Immature natural killer cell (primary cell): Measurements from ENCODE around the gene PLEKHG4B. TPM values are rescaled to one million over a fixed set of nuclear protein-coding genes. Genes with fewer than 3 reads are reported as not detected.

Experiments
- DNase-seq, 3 donors: peaks; one replicate each; pipeline ENCODE4 v3.0.0; 2022; ENCODE audit warnings: mixed read lengths in 1 of 3
- H3K27ac Mint-ChIP-seq, 6 donors: one replicate each; pipeline ENCODE4 v1.8.0; 2020; ENCODE audit warnings: mixed read lengths in 6 of 6, mild to moderate bottlenecking in 5 of 6, inconsistent platforms in 4 of 6, moderate library complexity in 3 of 6
- H3K27me3 Mint-ChIP-seq, 3 donors: one replicate each; pipeline ENCODE4 v1.8.0; 2020 to 2021; ENCODE audit warnings: low read depth in 3 of 3, mild to moderate bottlenecking in 3 of 3, mixed read lengths in 3 of 3, moderate library complexity in 3 of 3, inconsistent platforms in 1 of 3
- H3K36me3 Mint-ChIP-seq, 3 donors: one replicate each; pipeline ENCODE4 v1.8.0; 2020; ENCODE audit warnings: mixed read lengths in 3 of 3, inconsistent platforms in 2 of 3, mild to moderate bottlenecking in 2 of 3
- H3K4me1 Mint-ChIP-seq, 2 donors: one replicate each; pipeline ENCODE4 v1.8.0; 2020; ENCODE audit warnings: inconsistent platforms in 2 of 2, mild to moderate bottlenecking in 2 of 2, mixed read lengths in 2 of 2, moderate library complexity in 1 of 2
- H3K4me3 Mint-ChIP-seq, 5 donors: one replicate each; pipeline ENCODE4 v1.8.0; 2020; ENCODE audit warnings: mild to moderate bottlenecking in 5 of 5, mixed read lengths in 5 of 5, inconsistent platforms in 3 of 5, moderate library complexity in 3 of 5
- H3K9me3 Mint-ChIP-seq, 6 donors: one replicate each; pipeline ENCODE4 v1.8.0; 2020; ENCODE audit warnings: mild to moderate bottlenecking in 6 of 6, mixed read lengths in 6 of 6, inconsistent platforms in 4 of 6, moderate library complexity in 3 of 6
- polyA plus RNA-seq, 3 donors: library from polyadenylated mRNA; unstranded; fragments of 300-500 nt; fragmentation: Illumina TruSeq; gene quantifications; one replicate each; pipeline ENCODE4 v1.2.3, GENCODE V29; 2021

PLEKHG4B gene
- polyA plus RNA-seq, 3 donors from 2014 or later = not detected

DNA sequence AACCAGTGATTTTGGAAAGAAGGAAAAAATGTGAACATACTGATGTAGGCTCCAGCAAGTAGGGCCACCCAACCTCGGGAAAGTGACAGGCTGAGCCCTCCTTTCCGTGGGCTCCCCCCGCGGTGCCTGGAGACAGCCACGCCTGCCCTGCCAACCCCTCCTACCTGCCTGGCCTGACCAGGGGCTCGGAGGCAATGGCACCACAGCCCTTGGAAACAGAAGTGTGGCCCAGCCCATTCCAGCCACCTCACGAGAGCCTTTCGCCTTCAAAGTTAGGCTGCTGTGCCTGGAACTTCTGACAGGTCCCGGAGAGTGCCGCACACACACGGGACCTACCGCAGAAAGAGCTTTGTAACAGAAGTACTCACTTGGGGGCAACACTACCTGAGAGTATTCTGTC lies 49.8 kb downstream of the PLEKHG4B start:
- H3K4me3 Mint-ChIP-seq = no peak overlapping the region
- H3K27me3 Mint-ChIP-seq = peaks cover 1 to 4% (median 3%) of the 10 kb centered on the region in 3 donors
- no peak for DNase-seq
- H3K4me1 Mint-ChIP-seq = no peaks in the 10 kb centered on the region
- no peaks in the 10 kb centered on the region for H3K36me3 Mint-ChIP-seq
- no peak overlapping the region for H3K27ac Mint-ChIP-seq
- H3K9me3 Mint-ChIP-seq = peaks cover 0 to 4% (median under 1%) of the 10 kb centered on the region in 6 donors

DNA sequence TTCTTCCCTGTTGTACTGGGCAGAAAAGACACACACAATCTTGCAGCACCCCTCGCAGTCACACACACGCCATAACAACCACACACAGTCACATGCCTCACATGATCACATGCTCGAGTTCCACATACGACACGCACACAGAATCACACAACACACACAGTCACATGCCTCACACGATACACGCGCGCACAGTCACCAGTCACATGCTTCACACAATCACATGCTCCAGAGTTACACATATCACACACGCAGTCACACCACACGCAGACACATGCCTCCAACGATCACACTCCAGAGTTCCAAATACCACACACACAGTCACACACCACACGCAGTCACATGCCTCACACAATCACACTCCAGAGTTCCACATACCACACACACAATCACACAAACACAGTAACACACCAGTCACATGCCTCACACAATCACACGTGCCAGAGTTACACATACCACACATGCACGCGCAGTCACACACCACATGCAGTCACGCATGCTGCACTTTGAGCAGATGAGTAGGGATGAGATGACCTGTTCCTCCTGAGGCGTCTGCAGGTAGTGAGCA lies 50.4 kb downstream of the PLEKHG4B start:
- Mint-ChIP-seq H3K36me3 (peaks cover 0 to 3% (median 0%) of the 10 kb centered on the region in 3 donors), H3K4me1 (no peaks in the 10 kb centered on the region), H3K4me3 (no peak overlapping the region), H3K9me3 (peaks cover 0 to 9% (median 6%) of the 10 kb centered on the region in 6 donors), H3K27me3 (peaks cover 1 to 5% (median 3%) of the 10 kb centered on the region in 3 donors), H3K27ac (no peak overlapping the region)
- no peak for DNase-seq

DNA sequence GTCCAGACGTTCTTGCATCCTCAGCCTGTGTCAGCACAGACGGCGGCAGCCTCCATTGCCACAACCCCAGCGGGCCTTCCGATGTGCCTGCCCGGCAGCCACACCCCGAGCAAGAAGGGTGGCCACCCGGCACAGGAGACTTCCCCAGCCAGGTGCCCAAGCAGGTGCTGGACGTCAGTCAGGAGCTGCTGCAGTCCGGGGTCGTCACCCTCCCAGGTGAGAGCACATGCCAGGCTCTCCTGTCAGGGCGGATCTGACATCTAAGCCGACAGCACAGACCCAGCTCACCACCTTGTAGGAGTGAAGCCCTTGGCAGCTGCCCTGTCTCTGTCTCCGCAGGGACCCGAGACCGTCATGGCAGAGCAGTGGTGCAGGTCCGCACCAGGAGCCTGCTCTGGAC lies 51.1 kb downstream of the PLEKHG4B start:
- no peak overlapping the region for H3K27ac Mint-ChIP-seq
- H3K27me3 Mint-ChIP-seq = peaks cover 3 to 8% (median 7%) of the 10 kb centered on the region in 3 donors
- no peak overlapping the region for H3K4me3 Mint-ChIP-seq
- no peaks in the 10 kb centered on the region for H3K4me1 Mint-ChIP-seq
- H3K36me3 Mint-ChIP-seq = peaks cover 0 to 9% (median 4%) of the 10 kb centered on the region in 3 donors
- DNase-seq = no peak
- peaks cover 0 to 17% (median 13%) of the 10 kb centered on the region in 6 donors for H3K9me3 Mint-ChIP-seq

DNA sequence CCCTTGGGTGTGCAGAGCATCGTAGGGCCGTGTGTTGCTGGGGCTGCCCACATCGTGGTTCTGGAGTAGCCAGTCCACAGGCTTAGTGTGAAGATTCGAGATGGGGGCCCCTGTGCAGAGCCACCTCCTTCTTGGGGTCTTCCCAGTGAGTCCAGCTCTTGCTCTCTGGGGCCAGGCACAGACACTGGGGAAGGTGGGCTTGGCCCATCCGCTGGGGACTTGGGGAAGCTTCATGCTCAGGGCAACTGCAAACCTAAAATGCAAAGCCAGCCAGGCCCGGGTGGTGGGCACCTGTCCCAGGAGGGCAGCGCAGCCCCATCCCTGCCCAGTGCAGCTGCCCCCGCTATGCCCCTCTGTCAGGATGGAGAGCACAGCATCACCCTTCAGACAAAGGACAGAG lies 53.0 kb downstream of the PLEKHG4B start:
- peaks cover 0 to 21% (median 19%) of the 10 kb centered on the region in 6 donors for H3K9me3 Mint-ChIP-seq
- H3K27me3 Mint-ChIP-seq = peaks cover 2 to 9% (median 8%) of the 10 kb centered on the region in 3 donors
- H3K4me1 Mint-ChIP-seq = no peaks in the 10 kb centered on the region
- peaks cover 0 to 9% (median 4%) of the 10 kb centered on the region in 3 donors for H3K36me3 Mint-ChIP-seq
- no peak overlapping the region for H3K27ac Mint-ChIP-seq
- no peak for DNase-seq
- H3K4me3 Mint-ChIP-seq = no peak overlapping the region

- Mint-ChIP-seq H3K27ac (no peak overlapping the region), H3K4me1 (no peaks in the 10 kb centered on the region), H3K9me3 (peaks cover 0 to 21% (median 19%) of the 10 kb centered on the region in 6 donors), H3K27me3 (peaks cover 4 to 9% (median 8%) of the 10 kb centered on the region in 3 donors), H3K4me3 (no peak overlapping the region), H3K36me3 (peaks cover 0 to 9% (median 4%) of the 10 kb centered on the region in 3 donors)
- DNase-seq = no peak
Measured at GRCh38 chr5:145585-146323, 53.8 kb downstream of the PLEKHG4B start.

DNA sequence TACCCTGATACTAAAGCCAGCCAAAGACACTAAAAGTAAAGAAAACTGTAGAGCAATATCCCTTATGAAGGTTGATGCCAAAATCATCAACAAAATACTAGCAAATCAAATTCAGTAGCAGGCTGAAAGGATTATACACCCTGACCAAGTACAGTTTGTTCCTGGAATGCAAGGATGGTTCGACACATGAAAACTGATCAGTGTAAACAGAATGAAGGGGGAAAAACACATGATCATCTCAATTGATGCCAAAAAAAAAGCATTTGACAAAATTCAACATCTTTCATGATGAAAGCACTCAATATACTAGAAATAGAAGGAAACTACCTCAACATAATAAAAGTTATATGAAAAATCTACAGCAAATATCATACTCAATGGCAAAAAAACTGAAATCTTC lies 55.8 kb downstream of the PLEKHG4B start:
- no peak for DNase-seq
- H3K27me3 Mint-ChIP-seq = peaks cover 5 to 10% (median 5%) of the 10 kb centered on the region in 3 donors
- peaks cover 0 to 21% (median 19%) of the 10 kb centered on the region in 6 donors for H3K9me3 Mint-ChIP-seq
- no peaks in the 10 kb centered on the region for H3K4me1 Mint-ChIP-seq
- no peak overlapping the region for H3K4me3 Mint-ChIP-seq
- H3K36me3 Mint-ChIP-seq = peaks cover 0 to 9% (median 4%) of the 10 kb centered on the region in 3 donors
- H3K27ac Mint-ChIP-seq = no peak overlapping the region

DNA sequence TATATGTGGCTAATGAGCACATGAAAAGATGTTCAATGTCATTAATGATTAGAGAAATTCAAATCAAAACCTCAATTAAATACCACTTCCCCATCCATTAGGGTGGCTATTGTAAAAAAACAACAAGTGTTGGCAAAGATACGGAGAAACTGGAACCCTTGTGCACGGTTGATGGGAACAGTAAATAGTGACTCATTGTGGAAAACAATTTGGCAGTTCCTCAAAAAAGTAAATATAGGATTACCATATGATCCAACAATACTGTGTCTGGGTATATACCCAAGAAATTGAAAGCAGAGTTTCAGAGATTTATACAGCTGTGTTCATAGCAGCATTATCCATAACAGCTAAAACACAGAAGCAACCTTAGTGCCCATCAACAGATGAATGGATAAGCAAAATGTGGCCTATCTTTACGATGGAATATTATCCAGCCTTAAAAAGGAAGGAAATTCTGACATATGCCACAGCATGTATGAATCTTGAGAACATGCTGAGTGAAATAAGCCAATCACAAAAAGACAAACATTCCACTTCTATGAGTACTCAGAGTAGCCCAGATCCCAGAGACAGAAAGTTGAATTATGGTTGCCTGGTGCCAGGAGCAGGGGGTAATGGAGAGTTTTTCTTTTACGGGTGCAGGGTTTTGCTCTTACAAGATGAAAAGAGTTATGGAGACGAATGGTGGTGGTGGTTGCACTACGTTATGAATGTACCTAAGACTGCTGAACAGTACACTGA lies 57.9 kb downstream of the PLEKHG4B start:
- Mint-ChIP-seq H3K27ac (no peak overlapping the region), H3K4me1 (no peaks in the 10 kb centered on the region), H3K4me3 (no peak overlapping the region), H3K36me3 (peaks cover 0 to 9% (median 4%) of the 10 kb centered on the region in 3 donors), H3K9me3 (peaks cover 0 to 21% (median 19%) of the 10 kb centered on the region in 6 donors), H3K27me3 (peaks cover 5 to 12% (median 10%) of the 10 kb centered on the region in 3 donors)
- no peak for DNase-seq

DNA sequence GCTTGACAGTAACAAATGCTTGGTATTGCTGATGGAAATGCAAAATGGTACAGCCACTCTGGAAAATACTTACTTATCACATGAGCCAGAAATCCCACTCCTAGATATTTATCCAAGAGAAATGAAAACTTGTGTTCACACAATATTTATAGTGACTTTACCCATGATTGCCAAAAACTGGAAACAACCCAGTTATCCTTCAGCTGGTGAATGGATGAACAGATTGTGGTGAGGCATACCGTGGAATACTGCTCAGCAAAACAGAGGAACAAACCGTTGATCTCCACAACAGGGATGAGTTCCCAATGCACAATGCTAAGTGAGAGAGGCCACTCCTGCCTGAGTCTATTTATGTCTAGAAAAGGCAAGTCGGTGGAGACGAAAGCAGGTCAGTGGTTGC lies 58.8 kb downstream of the PLEKHG4B start:
- peaks cover 0 to 9% (median 4%) of the 10 kb centered on the region in 3 donors for H3K36me3 Mint-ChIP-seq
- H3K4me3 Mint-ChIP-seq = no peak overlapping the region
- H3K4me1 Mint-ChIP-seq = no peaks in the 10 kb centered on the region
- DNase-seq = no peak
- H3K27ac Mint-ChIP-seq = no peak overlapping the region
- H3K27me3 Mint-ChIP-seq = peaks cover 5 to 12% (median 11%) of the 10 kb centered on the region in 3 donors
- peaks cover 0 to 21% (median 19%) of the 10 kb centered on the region in 6 donors for H3K9me3 Mint-ChIP-seq

GRCh38 chr5:152077-152476 lies 60.1 kb downstream of the PLEKHG4B start:
- no peak overlapping the region for H3K4me3 Mint-ChIP-seq

DNA sequence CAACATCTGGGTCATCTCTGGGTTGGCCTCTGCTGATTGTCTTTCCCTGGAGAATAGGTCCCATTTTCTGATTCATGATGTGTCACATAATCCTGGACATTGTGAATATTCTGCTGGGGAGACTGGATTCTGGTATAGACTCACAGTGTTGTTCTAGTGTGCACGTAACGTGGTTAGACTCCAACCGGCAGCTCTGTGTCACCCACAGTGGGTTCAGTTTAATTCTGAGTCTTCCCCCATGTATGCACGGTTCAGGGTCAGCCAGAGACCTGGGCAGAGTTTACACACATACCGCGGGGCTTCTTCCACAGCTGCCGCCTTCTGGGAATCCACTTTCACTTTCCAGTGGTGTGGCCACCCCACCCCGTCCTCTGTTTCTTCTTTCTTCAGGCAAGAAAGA lies 61.3 kb downstream of the PLEKHG4B start:
- H3K4me1 Mint-ChIP-seq = no peaks in the 10 kb centered on the region
- H3K36me3 Mint-ChIP-seq = no peaks in the 10 kb centered on the region
- peaks cover 5 to 7% (median 6%) of the 10 kb centered on the region in 3 donors for H3K27me3 Mint-ChIP-seq
- H3K27ac Mint-ChIP-seq = no peak overlapping the region
- DNase-seq = no peak
- H3K4me3 Mint-ChIP-seq = no peak overlapping the region
- H3K9me3 Mint-ChIP-seq = peaks cover 0 to 5% (median 4%) of the 10 kb centered on the region in 6 donors

More at GRCh38 chr5:152077-152476, 60.1 kb downstream of the PLEKHG4B start:
- DNase-seq = no peak
- peaks cover 0 to 17% (median 15%) of the 10 kb centered on the region in 6 donors for H3K9me3 Mint-ChIP-seq
- peaks cover 0 to 8% (median 4%) of the 10 kb centered on the region in 3 donors for H3K36me3 Mint-ChIP-seq
- H3K4me1 Mint-ChIP-seq = no peaks in the 10 kb centered on the region
- H3K27ac Mint-ChIP-seq = no peak overlapping the region
- peaks cover 8 to 11% (median 10%) of the 10 kb centered on the region in 3 donors for H3K27me3 Mint-ChIP-seq

DNA sequence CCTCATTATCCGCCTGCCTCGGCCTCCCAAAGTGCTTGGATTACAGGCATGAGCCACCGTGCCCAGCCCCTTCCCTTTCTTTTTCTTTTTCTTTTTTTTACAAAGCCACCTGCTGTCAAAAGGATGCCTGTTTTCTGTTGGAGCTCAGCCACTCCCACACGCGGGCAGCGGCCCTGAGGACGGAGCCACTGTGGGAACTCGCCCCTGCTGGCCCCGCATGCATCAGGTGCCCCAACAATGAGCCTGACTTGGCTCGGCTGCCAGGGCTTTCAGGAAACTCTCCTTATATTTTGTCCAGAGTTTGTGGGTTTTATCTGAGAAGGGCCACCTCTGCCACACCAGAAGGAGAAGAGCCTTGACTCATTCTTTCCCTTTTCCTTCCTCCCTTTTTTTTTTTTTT lies 62.3 kb downstream of the PLEKHG4B start:
- H3K27ac Mint-ChIP-seq = no peak overlapping the region

GRCh38 chr5:154826-155225 lies 62.9 kb downstream of the PLEKHG4B start:
- DNase-seq = no peak
- Mint-ChIP-seq H3K9me3 (no peaks in the 10 kb centered on the region), H3K4me3 (no peak overlapping the region), H3K4me1 (no peaks in the 10 kb centered on the region), H3K27ac (peak overlapping the region in 1 of 6 donors; percentile 4), H3K36me3 (no peaks in the 10 kb centered on the region), H3K27me3 (peaks cover 7 to 8% (median 8%) of the 10 kb centered on the region in 3 donors)

More for the DNA sequence above, 62.3 kb downstream of the PLEKHG4B start:
- H3K36me3 Mint-ChIP-seq = no peaks in the 10 kb centered on the region
- no peak for DNase-seq
- no peaks in the 10 kb centered on the region for H3K4me1 Mint-ChIP-seq
- peaks cover 5 to 7% (median 6%) of the 10 kb centered on the region in 3 donors for H3K27me3 Mint-ChIP-seq
- no peak overlapping the region for H3K4me3 Mint-ChIP-seq
- H3K9me3 Mint-ChIP-seq = peaks cover 0 to 3% (median 0%) of the 10 kb centered on the region in 6 donors

DNA sequence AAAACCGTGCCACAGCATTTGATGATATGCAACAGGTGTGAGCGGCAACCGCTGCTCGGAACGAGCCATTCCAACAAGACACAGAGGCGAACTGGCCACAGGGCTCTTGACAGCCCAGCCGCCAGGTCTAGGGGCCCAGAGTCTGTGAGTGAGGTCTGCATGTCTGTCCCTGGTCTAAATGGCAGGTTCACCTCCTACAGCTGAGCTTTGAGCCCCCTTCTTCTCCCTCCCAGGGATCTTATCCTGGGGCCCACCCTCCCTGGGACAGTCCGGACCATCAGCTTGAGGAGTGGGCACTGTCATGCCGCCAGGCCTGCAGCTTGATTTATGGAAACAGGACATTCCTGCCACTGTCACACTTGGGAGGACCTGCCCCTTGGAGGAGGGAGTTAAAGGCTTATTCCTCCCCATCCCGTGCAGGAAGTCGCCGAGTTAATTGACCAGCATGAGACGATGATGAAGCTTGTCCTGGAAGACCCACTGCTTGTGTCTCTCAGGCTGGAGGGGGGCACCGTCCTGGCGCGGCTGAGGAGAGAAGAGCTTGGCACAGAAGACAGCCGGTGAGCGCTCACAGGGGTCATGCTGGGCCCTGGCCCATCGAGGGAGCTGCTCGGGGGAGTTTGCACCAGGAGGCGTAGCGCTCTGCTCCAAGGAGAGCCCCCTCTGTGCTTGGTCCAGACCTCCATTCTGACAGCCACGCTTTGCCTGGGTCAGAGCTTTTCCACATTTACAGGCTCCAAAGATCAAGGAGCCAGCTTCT lies 63.9 kb downstream of the PLEKHG4B start:
- DNase-seq = no peak

More for the DNA sequence above, 63.9 kb downstream of the PLEKHG4B start:
- H3K27ac Mint-ChIP-seq = no peak overlapping the region
- no peaks in the 10 kb centered on the region for H3K36me3 Mint-ChIP-seq
- H3K27me3 Mint-ChIP-seq = peaks cover 4 to 13% (median 12%) of the 10 kb centered on the region in 3 donors
- no peaks in the 10 kb centered on the region for H3K9me3 Mint-ChIP-seq
- no peak overlapping the region for H3K4me3 Mint-ChIP-seq
- no peaks in the 10 kb centered on the region for H3K4me1 Mint-ChIP-seq
